Measurements from ENCODE around the gene UROC1.

DNA sequence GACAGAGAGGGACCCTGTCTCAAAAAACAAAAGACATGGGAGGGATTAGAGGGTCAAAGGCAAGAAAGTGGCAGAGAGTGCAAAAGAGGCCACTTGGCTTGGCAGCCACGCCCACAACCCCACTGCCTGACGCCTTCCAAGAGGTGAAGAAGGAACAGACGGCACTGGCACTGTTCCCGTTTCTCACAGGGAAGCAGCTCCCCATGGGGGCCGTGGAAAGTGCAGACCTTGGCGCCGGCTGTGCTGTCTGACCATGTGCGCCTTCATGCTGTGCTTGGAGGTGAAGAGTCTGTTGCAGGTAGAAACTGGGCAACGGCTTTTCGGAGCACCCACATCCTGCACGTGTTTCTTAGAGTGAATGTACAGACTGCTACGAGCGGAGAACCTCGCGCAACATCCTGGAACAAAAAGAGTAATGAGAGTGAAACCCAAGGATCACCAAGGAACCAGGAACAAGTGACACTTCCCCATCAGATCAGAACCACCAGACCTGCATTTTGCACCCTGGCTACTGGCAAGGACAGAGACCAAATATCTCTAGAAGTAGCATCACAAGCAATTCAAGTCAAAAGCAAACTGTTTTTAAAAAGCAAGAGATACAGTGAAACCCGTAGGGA is 51.5 kb downstream of the UROC1 start:
- TF ChIP-seq, protein P1, sequence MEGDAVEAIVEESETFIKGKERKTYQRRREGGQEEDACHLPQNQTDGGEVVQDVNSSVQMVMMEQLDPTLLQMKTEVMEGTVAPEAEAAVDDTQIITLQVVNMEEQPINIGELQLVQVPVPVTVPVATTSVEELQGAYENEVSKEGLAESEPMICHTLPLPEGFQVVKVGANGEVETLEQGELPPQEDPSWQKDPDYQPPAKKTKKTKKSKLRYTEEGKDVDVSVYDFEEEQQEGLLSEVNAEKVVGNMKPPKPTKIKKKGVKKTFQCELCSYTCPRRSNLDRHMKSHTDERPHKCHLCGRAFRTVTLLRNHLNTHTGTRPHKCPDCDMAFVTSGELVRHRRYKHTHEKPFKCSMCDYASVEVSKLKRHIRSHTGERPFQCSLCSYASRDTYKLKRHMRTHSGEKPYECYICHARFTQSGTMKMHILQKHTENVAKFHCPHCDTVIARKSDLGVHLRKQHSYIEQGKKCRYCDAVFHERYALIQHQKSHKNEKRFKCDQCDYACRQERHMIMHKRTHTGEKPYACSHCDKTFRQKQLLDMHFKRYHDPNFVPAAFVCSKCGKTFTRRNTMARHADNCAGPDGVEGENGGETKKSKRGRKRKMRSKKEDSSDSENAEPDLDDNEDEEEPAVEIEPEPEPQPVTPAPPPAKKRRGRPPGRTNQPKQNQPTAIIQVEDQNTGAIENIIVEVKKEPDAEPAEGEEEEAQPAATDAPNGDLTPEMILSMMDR (IDR thresholded peaks at IDR 0.05), result no peak
- TF ChIP-seq POLR2A (IDR thresholded peaks at IDR 0.05), result no peak
- TF ChIP-seq EP300 (IDR thresholded peaks at IDR 0.05), result no peak
- no peak for TF ChIP-seq POLR2AphosphoS5 (IDR thresholded peaks at IDR 0.05)
